GM21825 (cell line): Measurements from ENCODE around the gene ACAP2.
"Not testable (repeated sequence)": the region's sequence is repeated elsewhere in the genome, so short reads cannot be mapped to it uniquely, and the experiment has no call there.

Experiments
- ATAC-seq: cut with Tn5 transposase; IDR thresholded peaks from one replicate; pipeline ENCODE4 v1.9.1; 2021; ENCODE audit warnings: mild to moderate bottlenecking, moderate library complexity; ENCODE audit not compliant: unreplicated experiment

Gene ACAP2, protein sequence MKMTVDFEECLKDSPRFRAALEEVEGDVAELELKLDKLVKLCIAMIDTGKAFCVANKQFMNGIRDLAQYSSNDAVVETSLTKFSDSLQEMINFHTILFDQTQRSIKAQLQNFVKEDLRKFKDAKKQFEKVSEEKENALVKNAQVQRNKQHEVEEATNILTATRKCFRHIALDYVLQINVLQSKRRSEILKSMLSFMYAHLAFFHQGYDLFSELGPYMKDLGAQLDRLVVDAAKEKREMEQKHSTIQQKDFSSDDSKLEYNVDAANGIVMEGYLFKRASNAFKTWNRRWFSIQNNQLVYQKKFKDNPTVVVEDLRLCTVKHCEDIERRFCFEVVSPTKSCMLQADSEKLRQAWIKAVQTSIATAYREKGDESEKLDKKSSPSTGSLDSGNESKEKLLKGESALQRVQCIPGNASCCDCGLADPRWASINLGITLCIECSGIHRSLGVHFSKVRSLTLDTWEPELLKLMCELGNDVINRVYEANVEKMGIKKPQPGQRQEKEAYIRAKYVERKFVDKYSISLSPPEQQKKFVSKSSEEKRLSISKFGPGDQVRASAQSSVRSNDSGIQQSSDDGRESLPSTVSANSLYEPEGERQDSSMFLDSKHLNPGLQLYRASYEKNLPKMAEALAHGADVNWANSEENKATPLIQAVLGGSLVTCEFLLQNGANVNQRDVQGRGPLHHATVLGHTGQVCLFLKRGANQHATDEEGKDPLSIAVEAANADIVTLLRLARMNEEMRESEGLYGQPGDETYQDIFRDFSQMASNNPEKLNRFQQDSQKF

DNA sequence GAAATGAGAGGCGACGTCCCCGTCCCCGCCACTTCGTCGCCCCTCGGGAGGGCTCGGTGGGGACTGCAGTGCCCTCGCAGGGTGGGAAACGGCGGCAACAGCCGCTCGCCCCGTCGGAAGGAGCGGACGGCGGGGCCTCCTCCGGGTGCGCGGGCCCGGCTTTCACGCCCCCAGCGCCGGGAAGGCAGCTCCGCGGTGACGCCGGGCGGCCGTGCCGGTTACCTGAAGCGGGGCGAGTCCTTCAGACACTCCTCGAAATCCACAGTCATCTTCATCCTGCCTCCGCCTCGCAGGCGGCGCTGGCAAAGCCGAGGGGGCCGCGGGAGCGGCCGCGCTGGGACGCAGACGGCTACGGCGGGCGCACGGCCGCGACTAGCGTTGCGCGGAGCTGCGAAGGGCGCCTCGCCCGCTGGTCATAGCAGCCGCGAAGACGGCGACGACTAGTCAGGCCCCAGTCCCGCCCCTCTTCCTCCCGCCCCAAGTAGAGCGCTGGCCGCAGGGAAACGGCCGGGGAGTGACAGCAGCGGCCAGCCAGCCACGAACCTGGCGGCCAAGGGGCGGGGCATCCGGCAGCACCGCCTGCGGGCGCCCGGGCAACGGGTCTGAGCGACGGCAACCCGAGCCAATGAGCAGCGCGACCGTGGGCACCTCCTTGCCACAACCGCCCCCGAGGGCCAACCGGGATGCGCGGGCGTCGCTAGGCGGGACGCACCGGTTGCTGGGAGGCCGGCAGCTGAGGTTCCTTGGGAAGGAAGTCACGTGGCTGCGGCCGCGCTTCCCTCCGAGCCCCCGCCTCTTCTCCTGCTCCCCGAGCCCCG is at the start of gene ACAP2:
Gene ACAP2, minus strand, starts transcription at position 448 of the 818 bp plus-strand sequence. Its CDS starts 173 bp downstream, at position 275.
- ATAC-seq = peak; percentile 92

DNA sequence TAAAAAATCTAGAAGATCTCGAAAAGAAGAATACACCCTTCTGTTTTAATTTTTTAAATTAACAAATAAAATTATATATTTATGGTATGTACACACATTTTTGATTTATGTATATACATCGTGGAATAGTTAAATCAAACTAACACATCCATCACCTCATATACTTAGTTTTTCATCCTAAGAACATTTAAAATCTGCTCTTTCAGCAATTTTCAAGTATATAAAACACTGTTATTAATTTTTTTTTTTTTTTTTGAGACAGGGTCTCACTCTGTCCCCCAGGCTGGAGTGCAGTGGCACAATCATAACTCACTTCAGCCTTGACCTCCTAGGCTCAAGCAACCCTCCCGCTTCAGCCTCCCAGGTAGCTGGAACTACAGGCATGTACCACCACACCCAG is 32.8 kb upstream of the ACAP2 start:
- ATAC-seq = no peak

DNA sequence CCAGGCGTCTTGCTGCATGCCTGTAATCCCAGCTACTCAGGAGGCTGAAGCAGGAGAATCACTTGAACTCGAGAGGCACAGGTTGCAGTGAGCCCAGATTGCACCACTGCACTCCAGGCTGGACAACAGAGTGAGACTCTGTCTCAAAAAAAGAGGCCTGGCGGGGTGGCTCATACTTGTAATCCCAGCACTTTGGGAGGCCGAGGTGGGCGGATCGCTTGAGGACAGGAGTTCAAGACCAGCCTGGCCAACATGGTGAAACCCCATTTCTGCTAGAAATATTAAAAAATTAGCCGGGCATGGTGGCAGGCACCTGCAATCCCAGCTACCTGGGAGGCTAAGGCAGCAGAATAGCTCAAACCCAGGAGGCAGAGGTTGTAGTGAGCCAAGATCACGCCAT is 32.3 kb upstream of the ACAP2 start:
- not testable (repeated sequence) for ATAC-seq

DNA sequence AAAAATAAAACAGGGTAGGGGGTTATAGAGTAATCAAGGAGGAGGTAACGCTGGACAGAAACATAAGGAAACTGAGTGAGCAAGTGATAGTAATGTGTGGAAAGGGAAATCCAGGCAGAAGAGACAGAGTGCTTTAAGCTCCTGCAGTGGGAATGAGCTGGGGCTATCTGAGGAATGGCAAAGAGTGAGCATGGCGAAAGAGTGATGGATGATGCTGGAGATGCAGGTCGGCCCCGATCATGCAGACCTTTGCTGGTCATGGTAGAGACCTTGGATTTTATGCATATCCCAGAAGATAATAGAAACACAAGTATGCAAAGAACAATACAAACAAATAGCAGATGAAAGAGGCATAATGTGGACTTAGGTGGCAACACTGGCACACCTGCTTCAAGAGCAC is 26.0 kb upstream of the ACAP2 start:
- no peak for ATAC-seq

DNA sequence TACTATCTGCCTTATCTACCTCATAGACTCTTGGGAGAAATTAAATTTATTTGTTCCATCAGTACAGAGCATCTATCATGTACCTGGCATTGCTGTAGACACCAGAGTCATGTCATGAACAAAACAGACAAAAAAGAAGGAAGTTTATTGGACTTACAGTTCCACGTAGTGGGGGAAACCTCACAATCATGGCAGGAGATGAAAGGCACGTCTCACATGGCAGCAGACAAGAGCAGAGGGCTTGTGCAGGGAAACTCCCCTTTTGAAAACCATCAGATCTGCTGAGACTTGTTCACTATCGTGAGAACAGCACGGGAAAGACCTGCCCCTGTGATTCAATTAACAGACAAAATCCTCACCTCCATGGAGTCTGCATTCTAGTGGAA is 25.6 kb upstream of the ACAP2 start:
- no peak for ATAC-seq

DNA sequence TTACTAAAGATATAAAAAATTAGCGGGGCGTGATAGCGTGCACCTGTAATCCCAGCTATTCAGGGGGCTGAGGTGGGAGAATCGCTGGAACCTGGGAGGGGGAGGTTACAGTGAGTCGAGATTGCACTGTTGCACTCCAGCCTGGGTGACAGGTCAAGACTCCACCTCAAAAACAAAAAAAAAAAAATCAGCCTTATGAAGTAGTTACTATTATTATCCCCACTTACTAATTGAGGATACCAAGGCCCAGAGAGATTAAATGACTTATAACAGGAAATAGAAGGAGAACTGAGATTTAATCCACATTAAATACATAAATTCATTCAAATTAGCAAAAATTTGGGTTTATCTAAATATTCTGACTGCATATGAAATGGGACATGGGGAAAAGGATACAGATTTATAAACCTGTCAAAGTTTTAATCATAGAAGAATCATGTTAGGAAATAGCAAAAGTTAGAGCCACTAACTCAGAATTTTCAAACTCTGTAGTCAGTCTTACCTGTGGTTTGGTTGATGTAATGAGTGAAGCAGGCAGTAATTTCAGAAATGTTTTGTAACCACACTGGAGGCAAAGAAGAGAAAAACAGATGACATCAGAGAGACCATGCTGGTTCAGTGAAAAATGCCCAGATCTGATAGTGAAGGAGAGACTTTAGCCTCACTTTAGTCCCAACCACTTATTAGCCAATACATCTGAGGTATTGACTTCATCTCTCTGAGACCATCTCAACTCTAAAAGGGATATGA is 25.0 kb upstream of the ACAP2 start:
- no peak for ATAC-seq

DNA sequence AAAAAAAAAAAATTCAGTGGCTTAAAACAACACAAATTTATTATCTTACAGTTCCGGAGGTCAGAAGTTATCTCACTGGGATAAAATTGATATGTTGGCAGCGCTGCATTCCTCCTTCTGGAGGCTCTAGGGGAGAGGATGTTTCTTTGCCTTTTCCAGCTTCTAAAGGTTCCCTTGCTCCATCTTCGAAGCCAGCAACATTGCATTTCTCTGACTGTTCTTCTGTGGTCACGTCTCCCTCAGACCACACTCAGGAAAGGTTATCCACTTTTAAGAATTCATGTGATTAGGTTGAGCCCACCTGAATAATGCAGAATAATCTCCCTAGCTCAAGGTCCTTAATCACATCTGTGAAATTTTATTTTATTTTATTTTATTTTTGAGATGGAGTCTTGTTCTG is 23.4 kb upstream of the ACAP2 start:
- no peak for ATAC-seq

DNA sequence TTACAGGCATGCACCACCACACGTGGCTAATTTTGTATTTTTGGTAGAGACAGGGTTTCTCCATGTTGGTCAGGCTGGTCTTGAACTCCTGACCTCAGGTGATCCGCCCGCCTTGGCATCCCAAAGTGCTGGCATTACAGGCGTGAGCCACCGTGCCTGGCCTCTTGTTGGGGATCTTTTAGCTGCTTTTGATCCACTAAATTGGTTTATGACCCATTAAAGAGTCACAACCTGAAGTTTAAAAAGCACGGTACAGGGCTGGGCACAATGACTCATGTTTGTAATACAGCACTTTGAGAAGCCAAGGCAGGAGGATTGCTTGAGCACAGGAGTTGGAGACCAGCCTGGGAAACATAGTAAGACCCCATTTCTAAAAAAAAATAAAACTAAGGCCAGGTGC is 20.1 kb upstream of the ACAP2 start:
- not testable (repeated sequence) for ATAC-seq

DNA sequence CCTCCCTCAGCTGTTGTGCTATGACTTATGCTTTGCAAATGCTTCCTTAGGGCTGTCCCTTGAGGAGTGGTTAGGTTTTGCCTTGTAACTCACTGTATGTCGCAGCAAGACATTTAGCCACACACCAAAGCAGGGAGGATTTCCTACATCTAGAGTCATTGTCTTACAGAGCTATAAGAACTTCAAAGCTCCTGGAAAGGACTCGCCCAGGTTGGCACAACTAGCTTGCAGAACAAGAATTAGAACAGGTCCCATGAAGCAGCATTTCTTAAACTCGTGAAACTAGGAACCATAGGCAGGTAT is 19.4 kb upstream of the ACAP2 start:
- ATAC-seq = no peak

DNA sequence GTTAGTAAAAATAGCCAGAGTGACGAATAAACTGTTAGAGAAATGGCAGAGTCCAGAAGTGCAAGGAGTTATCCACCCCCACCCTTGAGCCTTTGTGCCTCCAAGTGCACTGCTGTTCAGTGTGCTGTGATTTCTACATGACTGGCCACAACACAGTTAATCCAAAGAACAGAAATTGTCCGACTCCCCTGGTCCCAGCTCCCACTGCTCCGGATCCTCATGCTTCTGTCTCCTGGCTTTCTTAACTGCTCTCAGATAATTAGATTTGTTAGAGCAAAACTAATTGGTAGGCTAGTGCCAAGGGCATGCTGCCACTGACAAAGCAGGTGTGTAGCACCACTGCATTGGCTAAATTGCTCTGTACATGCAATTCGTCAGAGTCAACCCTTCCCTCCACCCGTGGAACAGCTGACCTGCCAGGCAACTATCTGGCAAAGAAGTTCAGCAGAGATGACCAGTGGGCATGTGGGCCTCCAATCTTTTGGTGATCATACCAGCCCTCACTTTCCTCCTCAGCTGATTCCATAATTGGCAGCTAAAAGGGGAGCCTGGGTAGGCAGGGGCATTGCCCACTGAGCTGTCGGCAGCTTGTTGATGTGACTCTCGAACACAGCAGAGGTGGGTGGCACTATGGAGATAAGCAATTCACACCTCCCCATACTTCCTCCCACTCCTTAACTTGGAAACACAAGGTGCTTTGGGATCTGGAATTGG is 18.9 kb upstream of the ACAP2 start:
- ATAC-seq = no peak

DNA sequence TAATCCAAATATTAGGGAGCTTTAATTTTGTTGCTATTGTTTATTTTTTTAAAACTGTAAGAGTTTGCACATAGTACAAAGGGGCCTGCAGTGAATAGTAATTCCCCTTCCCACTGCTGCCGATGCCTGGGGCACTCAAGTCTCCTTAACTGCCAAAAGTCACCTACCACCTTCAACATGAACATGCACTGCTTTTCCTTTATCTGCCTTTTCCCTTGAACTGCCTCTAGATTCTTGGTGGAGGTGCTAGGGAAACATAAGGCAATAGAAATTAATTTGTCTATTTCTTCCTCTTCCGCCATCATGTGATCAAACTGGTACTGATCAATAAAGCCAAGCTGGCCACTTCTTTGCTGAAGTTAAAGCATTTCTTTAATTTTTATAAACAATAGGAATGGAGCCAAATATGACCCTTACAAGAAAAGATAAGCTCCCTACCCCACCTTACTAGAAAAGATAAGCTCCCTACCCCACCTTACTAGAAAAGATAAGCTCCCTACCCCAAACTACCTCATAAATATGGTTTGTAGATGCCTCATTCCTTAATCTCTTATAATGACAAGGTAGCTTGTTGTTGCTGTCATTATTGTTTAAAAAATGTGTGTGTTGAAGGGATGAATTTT is 17.4 kb upstream of the ACAP2 start:
- ATAC-seq = no peak

DNA sequence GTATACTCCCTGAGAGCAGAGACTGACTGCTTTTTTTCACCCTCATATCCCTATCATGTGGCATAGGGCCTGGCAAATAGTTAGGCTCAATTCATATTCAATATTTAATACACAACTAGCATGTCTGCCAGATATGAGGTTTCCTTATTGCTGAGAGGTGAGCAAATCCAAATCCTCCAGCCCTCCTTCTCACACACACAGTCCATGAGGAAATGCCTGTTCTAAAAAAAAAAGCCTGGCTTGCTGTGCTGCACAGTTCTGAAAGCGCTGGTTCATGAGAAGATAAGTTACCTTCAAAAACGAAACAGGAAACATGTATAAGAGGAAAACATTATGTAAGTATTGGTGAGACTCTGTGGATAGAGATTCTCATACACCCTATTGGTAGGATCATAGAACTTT is 15.5 kb upstream of the ACAP2 start:
- ATAC-seq = peak; percentile 85

DNA sequence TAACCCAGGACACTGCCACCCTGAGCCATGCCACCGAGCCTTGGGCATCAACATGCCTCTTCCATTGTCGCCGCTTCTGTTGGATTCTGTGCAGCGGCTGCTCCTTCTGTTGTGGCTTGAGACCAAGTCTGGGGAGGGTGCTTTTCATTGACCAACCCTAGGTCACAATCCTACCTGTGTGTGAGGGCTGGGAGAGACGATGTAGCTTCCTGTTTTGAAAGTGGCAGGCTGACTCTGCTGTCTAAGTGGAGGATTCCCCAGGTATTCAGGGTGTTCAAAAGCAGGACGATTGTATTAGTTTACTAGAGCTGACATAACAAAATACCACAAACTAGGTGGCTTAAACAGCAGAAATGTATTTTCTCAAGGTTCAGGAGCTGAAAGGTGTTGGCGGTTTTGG is 13.0 kb upstream of the ACAP2 start:
- ATAC-seq = no peak

DNA sequence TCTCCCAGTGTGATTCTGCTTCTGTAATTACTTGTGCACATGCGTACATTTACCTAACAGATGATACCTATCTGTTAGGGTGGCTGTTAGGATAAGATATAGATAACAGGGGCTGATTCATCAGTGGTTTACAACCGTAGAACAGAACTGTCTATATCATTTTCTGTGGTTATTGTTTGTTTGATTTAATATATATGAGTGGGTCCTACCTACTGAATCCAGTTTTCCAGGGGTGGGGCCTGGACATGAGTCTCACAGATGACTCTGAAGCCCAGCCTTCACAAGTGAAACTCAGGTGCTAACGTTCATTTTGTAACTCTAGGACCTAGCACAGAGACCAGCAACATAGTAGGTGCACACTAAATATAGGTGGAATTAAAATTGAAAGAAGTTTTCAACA is 10.4 kb upstream of the ACAP2 start:
- ATAC-seq = no peak

DNA sequence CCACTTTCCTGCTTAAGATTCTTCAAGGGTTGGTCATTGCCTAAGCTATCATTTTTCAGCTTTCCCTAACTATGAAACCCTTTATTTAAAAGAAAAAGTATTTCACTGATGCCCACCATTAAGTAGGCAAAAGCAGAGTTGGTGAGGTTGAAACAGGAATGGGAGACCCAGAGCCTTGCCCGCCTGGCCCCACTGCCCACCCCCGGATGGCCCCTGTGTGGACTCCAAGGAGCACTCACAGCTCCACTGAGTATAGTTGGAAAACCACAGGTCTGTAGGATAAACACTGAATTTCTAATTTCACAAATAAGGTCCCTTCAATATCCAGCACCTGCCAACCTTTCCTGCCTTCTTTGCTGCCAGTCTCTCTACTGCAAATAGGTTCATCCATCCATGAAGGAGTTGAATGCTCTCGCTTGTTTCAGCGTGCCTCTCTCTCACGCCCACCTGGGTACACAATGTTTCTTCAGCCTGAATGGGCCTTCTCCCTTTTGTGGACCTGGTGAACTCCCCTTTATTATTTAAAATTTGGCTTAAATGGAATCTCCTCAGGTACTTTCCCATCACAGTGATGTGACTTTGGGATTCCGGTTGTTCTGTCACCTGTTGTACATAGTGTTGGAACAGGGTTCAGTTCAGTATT is 8.7 kb upstream of the ACAP2 start:
- no peak for ATAC-seq

DNA sequence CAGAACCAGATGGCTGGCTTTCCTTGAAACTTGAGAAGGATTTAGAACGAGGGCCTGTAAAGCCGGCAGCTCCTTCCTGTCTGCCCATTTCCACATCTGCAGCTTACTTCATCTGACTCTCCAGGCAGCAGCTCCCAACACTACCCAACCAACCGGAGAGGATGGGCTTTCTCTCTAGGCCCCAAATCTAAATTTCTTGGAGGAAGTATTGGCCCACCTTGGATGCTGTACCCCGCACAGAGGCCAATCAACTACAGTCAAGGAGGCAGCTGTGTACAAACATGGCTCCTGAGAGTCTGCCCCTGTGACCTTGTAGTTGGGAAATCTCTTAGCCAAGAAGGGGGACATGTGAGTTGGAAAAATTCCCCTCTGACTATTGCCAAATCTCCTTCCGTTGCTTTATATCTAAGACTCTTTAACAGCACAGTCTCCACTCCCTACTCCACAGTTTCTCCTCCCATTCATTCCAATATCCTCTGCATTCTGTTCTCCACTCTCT is 8.0 kb upstream of the ACAP2 start:
- ATAC-seq = no peak

DNA sequence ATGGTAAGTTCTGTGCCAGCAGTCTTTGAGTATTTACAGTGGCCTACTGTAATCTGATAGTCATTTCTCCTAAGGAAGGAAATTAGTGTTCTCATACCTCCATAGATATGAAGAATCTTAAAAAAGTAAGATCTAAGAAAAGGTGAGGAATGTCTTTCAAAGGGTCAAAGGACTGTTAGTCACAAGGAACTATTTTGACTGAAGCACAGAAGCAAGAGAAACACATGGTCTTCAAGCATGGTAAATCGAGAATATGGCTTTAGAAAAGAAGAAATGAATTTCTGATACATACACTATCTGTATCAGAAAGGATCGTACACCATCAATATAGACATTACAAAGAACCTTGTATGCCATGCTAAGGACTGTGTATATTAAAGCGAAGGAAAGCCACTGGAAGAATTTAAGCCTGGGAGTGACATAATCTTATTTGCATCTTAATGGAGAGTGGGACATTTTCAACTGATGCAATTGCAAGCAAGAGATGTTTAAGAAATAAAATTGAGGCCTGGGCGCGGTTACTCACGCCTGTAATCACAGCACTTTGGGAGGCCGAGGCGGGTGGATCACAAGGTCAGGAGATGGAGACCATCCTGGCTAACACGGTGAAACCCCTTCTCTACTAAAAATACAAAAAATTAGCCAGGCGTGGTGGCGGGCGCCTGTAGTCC is 5.5 kb upstream of the ACAP2 start:
- ATAC-seq = no peak

DNA sequence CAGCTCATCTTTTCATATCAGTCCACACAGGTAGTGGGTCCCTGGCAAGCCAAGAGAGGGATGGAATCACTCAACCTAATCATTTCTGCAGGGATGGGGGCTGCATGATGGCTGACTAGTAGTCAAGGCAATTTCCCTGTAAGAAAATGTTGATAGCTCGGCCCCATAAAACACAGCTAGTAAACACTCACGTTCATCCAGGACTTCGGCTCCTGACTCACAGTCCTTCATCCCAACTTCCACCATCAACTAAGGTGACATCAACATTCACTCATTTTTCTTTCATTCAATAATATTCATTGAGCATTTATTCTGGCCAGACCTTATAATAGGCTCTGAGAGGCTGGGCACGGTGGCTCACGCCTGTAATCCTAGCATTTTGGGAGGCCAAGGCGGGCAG is 4.4 kb upstream of the ACAP2 start:
- no peak for ATAC-seq

DNA sequence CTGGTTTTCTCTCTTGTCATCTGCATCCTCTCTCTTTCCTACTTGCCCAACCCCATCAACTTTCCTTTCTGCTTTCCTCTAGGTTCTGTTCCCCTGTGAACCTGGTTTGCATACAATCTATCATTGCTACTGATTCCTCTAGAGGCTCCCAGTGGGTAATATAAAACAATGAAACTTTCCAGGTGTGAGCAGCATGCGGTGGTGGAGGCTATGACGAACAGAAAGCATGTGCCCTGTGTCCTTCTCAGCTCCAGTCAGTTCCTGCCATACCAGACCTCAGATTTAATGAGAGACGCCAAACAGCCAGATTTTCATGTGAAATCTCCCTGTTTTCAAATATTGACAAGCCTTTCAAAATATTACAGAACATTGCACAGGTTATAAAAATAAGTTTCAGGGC is 3.5 kb upstream of the ACAP2 start:
- ATAC-seq = no peak
